Neural progenitor cell (in vitro differentiated cells): Measurements from ENCODE around the gene PTPRT. TPM values are rescaled to one million over a fixed set of nuclear protein-coding genes. Genes with fewer than 3 reads are reported as not detected.

Experiments
- DNase-seq: peaks from one replicate; pipeline ENCODE4 v3.0.0-alpha.2; 2016; ENCODE audit warnings: low spot score
- H2AFZ ChIP-seq: fragments of 200-600 bp; sonication (generic); replicated peaks from 2 replicates; pipeline ENCODE4 v1.6.1; 2016; ENCODE audit warnings: antibody characterized with exemption
- H3F3A ChIP-seq: fragments of 200-600 bp; sonication (generic); 2 replicates; pipeline ENCODE4 v1.6.1; 2016; ENCODE audit warnings: antibody characterized with exemption, low read depth
- H3K27ac ChIP-seq: fragments of 200-600 bp; sonication (generic); 2 replicates; pipeline ENCODE4 v1.5.1; 2016; ENCODE audit warnings: mild to moderate bottlenecking
- H3K27me3 ChIP-seq: fragments of 200-600 bp; sonication (generic); 2 replicates; pipeline ENCODE4 v1.6.1; 2016; ENCODE audit warnings: mild to moderate bottlenecking, moderate library complexity
- H3K36me3 ChIP-seq: fragments of 200-600 bp; sonication (generic); 2 replicates; pipeline ENCODE4 v1.5.1; 2016
- H3K4me1 ChIP-seq: fragments of 200-600 bp; sonication (generic); 2 replicates; pipeline ENCODE4 v1.6.1; 2016; ENCODE audit warnings: mixed run types
- H3K4me2 ChIP-seq: fragments of 200-600 bp; sonication (generic); 2 replicates; pipeline ENCODE4 v1.6.1; 2016
- H3K4me3 ChIP-seq: fragments of 200-600 bp; sonication (generic); 2 replicates; pipeline ENCODE4 v1.5.1; 2016
- H3K79me2 ChIP-seq: fragments of 200-600 bp; sonication (generic); 2 replicates; pipeline ENCODE4 v1.6.1; 2016; ENCODE audit warnings: low read depth
- H3K9ac ChIP-seq: fragments of 200-600 bp; sonication (generic); 2 replicates; pipeline ENCODE4 v1.6.1; 2016
- H3K9me3 ChIP-seq: fragments of 200-600 bp; sonication (generic); 2 replicates; pipeline ENCODE4 v1.5.1; 2016; ENCODE audit warnings: low read depth
- H4K20me1 ChIP-seq: fragments of 200-600 bp; sonication (generic); 2 replicates; pipeline ENCODE4 v1.6.1; 2016; ENCODE audit warnings: low read depth
- H3K27ac Mint-ChIP-seq: 3 replicates; pipeline ENCODE4 v1.8.0; 2021; ENCODE audit warnings: mixed read lengths
- H3K27me3 Mint-ChIP-seq: 2 replicates; pipeline ENCODE4 v1.8.0; 2022; ENCODE audit warnings: low read depth, mild to moderate bottlenecking, inconsistent platforms, moderate library complexity, mixed read lengths; ENCODE audit not compliant: insufficient read depth
- H3K36me3 Mint-ChIP-seq: 3 replicates; pipeline ENCODE4 v1.8.0; 2021; ENCODE audit warnings: mixed read lengths
- H3K4me1 Mint-ChIP-seq: 3 replicates; pipeline ENCODE4 v1.8.0; 2021; ENCODE audit warnings: mixed read lengths
- H3K4me3 Mint-ChIP-seq: 3 replicates; pipeline ENCODE4 v1.8.0; 2021; ENCODE audit warnings: mild to moderate bottlenecking, moderate library complexity, mixed read lengths
- H3K9me3 Mint-ChIP-seq: 3 replicates; pipeline ENCODE4 v1.8.0; 2020; ENCODE audit warnings: mixed read lengths
- EZH2 ChIP-seq: fragments of 200-600 bp; sonication (generic); IDR thresholded peaks from 2 replicates; pipeline ENCODE4 v1.6.1; 2017; ENCODE audit warnings: antibody characterized with exemption, mild to moderate bottlenecking, moderate library complexity
- EZH2phosphoT487 ChIP-seq: fragments of 200-600 bp; sonication (generic); IDR thresholded peaks from 2 replicates; pipeline ENCODE4 v1.6.1; 2017; ENCODE audit warnings: antibody characterized with exemption
- total RNA-seq: library from RNA; depleted of rRNA; stranded (reverse); fragments of >200 nt; gene quantifications from 2 replicates; pipeline ENCODE4 v1.2.3, GENCODE V29; 2015; ENCODE audit warnings: low replicate concordance
- TF ChIP-seq, protein P1 (sequence below): fragments of 200-600 bp; sonication (generic); IDR thresholded peaks from 2 replicates; pipeline ENCODE4 v1.5.1; 2017; ENCODE audit warnings: antibody characterized with exemption, mild to moderate bottlenecking

Gene PTPRT
- total RNA-seq, 1 donor from 2014 or later: 1.1 TPM

DNA sequence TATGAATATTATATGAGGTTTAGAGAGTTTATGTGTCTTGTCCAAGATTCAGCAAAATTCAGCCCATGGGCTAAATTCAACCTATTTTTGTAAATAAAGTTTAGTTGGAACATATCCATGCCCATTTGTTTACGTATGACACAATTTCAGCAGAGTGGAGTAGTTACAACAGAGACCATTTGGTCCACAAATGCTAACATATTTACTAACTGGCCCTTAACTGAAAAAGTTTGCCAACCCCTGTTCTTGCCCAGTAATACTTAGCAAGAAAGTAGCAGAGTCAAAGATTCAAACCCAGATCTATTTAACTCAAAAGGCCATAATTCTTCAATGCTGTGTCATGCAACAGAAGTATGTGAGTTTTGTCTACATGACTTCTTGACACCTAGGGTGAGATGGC, 561.0 kb downstream of the PTPRT start:
- Histone ChIP-seq H3K9me3 (no peaks in the 10 kb centered on the region), H2AFZ (no peak overlapping the region), H3K4me2 (no peak overlapping the region), H3K36me3 (no peaks in the 10 kb centered on the region), H3K79me2 (no peaks in the 10 kb centered on the region), H3F3A (no peaks in the 10 kb centered on the region), H3K27me3 (no peaks in the 10 kb centered on the region), H3K4me3 (no peak overlapping the region), H3K27ac (no peak overlapping the region), H4K20me1 (no peaks in the 10 kb centered on the region), H3K9ac (no peak overlapping the region), H3K4me1 (no peaks in the 10 kb centered on the region)
- TF ChIP-seq, protein P1, sequence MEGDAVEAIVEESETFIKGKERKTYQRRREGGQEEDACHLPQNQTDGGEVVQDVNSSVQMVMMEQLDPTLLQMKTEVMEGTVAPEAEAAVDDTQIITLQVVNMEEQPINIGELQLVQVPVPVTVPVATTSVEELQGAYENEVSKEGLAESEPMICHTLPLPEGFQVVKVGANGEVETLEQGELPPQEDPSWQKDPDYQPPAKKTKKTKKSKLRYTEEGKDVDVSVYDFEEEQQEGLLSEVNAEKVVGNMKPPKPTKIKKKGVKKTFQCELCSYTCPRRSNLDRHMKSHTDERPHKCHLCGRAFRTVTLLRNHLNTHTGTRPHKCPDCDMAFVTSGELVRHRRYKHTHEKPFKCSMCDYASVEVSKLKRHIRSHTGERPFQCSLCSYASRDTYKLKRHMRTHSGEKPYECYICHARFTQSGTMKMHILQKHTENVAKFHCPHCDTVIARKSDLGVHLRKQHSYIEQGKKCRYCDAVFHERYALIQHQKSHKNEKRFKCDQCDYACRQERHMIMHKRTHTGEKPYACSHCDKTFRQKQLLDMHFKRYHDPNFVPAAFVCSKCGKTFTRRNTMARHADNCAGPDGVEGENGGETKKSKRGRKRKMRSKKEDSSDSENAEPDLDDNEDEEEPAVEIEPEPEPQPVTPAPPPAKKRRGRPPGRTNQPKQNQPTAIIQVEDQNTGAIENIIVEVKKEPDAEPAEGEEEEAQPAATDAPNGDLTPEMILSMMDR: no peak
- TF ChIP-seq EZH2phosphoT487: no peak
- TF ChIP-seq EZH2: no peak
- H3K4me1 Mint-ChIP-seq: no peaks in the 10 kb centered on the region
- H3K27ac Mint-ChIP-seq: no peak overlapping the region
- peaks cover 2% of the 10 kb centered on the region for H3K9me3 Mint-ChIP-seq
- no peak for DNase-seq
- peaks cover 4% of the 10 kb centered on the region for H3K27me3 Mint-ChIP-seq
- H3K36me3 Mint-ChIP-seq: no peaks in the 10 kb centered on the region
- no peak overlapping the region for H3K4me3 Mint-ChIP-seq

DNA sequence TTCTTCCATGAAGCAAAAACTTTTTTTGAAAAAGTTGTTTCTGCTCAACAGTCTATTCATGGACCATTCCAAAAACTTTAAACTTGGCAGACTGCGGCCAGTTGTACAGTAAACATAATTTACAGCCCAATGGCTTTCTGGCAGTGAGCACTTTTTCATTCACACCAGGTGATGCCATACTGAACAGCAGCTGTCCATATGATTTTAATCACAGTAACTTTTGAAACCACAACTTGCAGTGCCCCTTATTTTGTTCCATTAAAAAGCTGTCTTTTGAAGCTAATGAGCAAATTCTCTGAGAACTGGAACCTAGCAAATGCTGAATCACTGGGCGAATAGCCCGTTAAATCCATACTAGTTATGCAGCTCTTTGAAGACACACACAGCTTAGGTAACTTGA, 576.6 kb downstream of the PTPRT start:
- no peak overlapping the region for H3K4me2 ChIP-seq
- Mint-ChIP-seq H3K4me1 (peaks cover 8% of the 10 kb centered on the region), H3K27me3 (peaks cover 7% of the 10 kb centered on the region), H3K27ac (no peak overlapping the region), H3K4me3 (no peak overlapping the region), H3K9me3 (no peaks in the 10 kb centered on the region), H3K36me3 (no peaks in the 10 kb centered on the region)
- TF ChIP-seq, protein P1: no peak
- no peak for TF ChIP-seq EZH2phosphoT487
- H3K27ac ChIP-seq: no peak overlapping the region
- no peak for DNase-seq
- H3K79me2 ChIP-seq: no peaks in the 10 kb centered on the region
- H3K4me1 ChIP-seq: no peaks in the 10 kb centered on the region
- no peaks in the 10 kb centered on the region for H3K36me3 ChIP-seq
- no peak overlapping the region for H3K4me3 ChIP-seq
- H3F3A ChIP-seq: no peaks in the 10 kb centered on the region
- no peaks in the 10 kb centered on the region for H4K20me1 ChIP-seq
- no peaks in the 10 kb centered on the region for H3K9me3 ChIP-seq
- no peak overlapping the region for H3K9ac ChIP-seq
- no peaks in the 10 kb centered on the region for H3K27me3 ChIP-seq
- no peak overlapping the region for H2AFZ ChIP-seq

DNA sequence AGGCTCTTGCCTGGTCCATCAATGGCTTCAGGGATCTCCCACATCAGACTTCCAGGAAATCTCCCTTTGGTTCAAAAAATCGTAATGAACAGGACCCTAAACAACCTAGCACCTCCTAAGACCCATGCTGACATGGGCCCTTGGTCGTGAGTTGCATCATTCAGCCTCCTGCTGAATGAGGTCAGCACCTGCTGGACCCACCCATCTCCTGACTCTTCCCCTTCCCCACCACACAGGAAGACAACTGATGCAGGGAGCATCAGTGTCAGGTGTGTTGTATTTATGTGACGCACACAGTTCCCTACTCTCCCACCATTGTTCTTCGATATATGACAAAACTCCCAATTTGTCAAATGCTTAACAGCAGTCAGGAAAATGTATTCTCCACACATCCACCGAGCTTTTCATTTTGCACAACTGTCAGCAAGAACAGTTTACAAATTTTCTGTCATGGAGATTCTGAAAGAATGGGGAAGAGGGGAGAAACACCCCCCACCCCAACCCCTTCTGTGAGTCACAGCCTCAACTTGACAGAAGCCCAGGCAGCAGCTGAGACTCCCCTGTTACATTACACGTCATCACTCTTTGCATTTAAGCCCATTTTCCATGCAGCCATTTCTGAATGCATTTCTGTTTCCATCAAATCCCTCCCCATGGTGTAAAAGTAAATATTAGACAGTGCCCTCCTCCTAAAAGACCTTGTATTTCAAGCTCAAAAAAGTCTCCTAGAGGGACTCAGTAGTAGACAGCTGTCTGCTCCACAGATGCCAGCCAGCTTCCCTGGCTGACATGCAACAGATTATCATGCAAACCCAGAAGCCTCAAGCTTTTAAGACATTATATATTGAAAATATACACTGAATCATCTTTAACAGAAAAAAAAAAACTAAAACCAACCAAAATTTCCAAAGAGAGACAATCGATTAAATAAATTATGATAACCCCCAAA, 577.5 kb downstream of the PTPRT start:
- Mint-ChIP-seq H3K4me1 (peaks cover 8% of the 10 kb centered on the region), H3K27ac (no peak overlapping the region), H3K27me3 (peaks cover 7% of the 10 kb centered on the region), H3K9me3 (no peaks in the 10 kb centered on the region), H3K36me3 (no peaks in the 10 kb centered on the region), H3K4me3 (no peak overlapping the region)
- no peaks in the 10 kb centered on the region for H3K27me3 ChIP-seq
- H3K27ac ChIP-seq: no peak overlapping the region
- H3F3A ChIP-seq: no peaks in the 10 kb centered on the region
- no peaks in the 10 kb centered on the region for H3K4me1 ChIP-seq
- no peak overlapping the region for H3K4me2 ChIP-seq
- no peaks in the 10 kb centered on the region for H4K20me1 ChIP-seq
- no peak overlapping the region for H2AFZ ChIP-seq
- H3K9me3 ChIP-seq: no peaks in the 10 kb centered on the region
- TF ChIP-seq, protein P1: no peak
- TF ChIP-seq EZH2 (no peak), EZH2phosphoT487 (no peak)
- H3K36me3 ChIP-seq: no peaks in the 10 kb centered on the region
- DNase-seq: no peak
- no peaks in the 10 kb centered on the region for H3K79me2 ChIP-seq
- no peak overlapping the region for H3K9ac ChIP-seq
- no peak overlapping the region for H3K4me3 ChIP-seq
